Choroid plexus epithelial cell (primary cell): Measurements from ENCODE around the gene TFEB.
A peak's percentile ranks its signal among the peaks of the same experiment; 100 is the strongest.

ENCODE experiments used
- DNase-seq: peaks from one replicate; pipeline ENCODE4 v3.0.0-alpha.2; 2010; ENCODE audit warnings: low read depth
- H3K4me3 ChIP-seq: 2 replicates; pipeline ENCODE4 v1.5.1; 2011; ENCODE audit warnings: low read depth, mild to moderate bottlenecking, control low read depth, low read length, moderate library complexity
- CTCF ChIP-seq: conservative IDR thresholded peaks from 2 replicates; pipeline ENCODE4 v1.5.1; 2011; ENCODE audit warnings: low read depth, mild to moderate bottlenecking, control low read depth, inconsistent platforms, low read length, moderate library complexity

Gene TFEB

GRCh38 chr6:41657131-41658094 is 78.0 kb downstream of the TFEB start:
- no peak overlapping the region for H3K4me3 ChIP-seq
- TF ChIP-seq CTCF = no peak
- DNase-seq = no peak

- peak; percentile 81 for DNase-seq
- TF ChIP-seq CTCF = no peak
- no peak overlapping the region for H3K4me3 ChIP-seq
Measured at GRCh38 chr6:41656002-41656691, 79.3 kb downstream of the TFEB start.

GRCh38 chr6:41655646-41656001 is 79.8 kb downstream of the TFEB start:
- DNase-seq = no peak
- no peak for TF ChIP-seq CTCF
- H3K4me3 ChIP-seq = no peak overlapping the region

GRCh38 chr6:41655176-41655575 is 80.2 kb downstream of the TFEB start:
- no peak for DNase-seq
- H3K4me3 ChIP-seq = no peak overlapping the region
- TF ChIP-seq CTCF = no peak

GRCh38 chr6:41654698-41655151 is 80.7 kb downstream of the TFEB start:
- no peak for TF ChIP-seq CTCF
- no peak for DNase-seq
- H3K4me3 ChIP-seq = no peak overlapping the region

- no peak for TF ChIP-seq CTCF
- DNase-seq = no peak
Measured at GRCh38 chr6:41654151-41654697, 81.2 kb downstream of the TFEB start.

More at GRCh38 chr6:41654151-41654697, 81.2 kb downstream of the TFEB start:
- H3K4me3 ChIP-seq = no peak overlapping the region
